ENCODE measurements around the gene DSN1. TPM values are rescaled to one million over a fixed set of nuclear protein-coding genes. Genes with fewer than 3 reads are reported as not detected.

The DSN1 gene
- total RNA-seq, 1 donor from 2014 or later = 3.7 TPM

DNA sequence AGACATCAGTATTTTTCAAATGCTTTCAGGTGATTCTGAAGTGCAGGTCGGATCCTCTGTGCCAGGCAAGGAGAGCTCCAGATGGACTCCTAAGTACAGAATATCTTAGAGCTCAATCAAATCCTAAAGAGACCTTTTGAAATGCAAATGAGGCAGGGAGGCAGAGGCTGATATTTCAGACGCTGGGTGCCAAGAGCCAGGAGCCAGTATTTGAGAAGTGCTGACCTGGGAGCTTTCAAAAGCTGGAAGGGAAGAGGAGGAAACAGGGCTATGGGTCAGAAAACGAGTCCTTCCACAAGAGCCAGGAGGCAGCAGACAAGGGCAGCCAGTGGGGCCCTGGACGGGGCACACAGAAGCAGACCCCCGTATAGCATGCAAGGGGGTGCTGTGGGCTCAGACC, 46.1 kb upstream of the DSN1 start:
- DNase-seq (ENCODE audit: low read depth) (no peak), FAIRE-seq (no peak)
- H3K36me3 ChIP-seq (ENCODE audit: control insufficient read depth, insufficient read depth, low read length) = peaks cover 16% of the 10 kb centered on the region
- no peak overlapping the region for H3K4me3 ChIP-seq (ENCODE audit: low read depth, low read length)
- no peaks in the 10 kb centered on the region for H3K27me3 ChIP-seq (ENCODE audit: control insufficient read depth, insufficient read depth, low read length)
- TF ChIP-seq, protein P1, sequence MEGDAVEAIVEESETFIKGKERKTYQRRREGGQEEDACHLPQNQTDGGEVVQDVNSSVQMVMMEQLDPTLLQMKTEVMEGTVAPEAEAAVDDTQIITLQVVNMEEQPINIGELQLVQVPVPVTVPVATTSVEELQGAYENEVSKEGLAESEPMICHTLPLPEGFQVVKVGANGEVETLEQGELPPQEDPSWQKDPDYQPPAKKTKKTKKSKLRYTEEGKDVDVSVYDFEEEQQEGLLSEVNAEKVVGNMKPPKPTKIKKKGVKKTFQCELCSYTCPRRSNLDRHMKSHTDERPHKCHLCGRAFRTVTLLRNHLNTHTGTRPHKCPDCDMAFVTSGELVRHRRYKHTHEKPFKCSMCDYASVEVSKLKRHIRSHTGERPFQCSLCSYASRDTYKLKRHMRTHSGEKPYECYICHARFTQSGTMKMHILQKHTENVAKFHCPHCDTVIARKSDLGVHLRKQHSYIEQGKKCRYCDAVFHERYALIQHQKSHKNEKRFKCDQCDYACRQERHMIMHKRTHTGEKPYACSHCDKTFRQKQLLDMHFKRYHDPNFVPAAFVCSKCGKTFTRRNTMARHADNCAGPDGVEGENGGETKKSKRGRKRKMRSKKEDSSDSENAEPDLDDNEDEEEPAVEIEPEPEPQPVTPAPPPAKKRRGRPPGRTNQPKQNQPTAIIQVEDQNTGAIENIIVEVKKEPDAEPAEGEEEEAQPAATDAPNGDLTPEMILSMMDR (IDR thresholded peaks at IDR 0.05; ENCODE audit: insufficient read depth, low read length, severe bottlenecking) = no peak

DNA sequence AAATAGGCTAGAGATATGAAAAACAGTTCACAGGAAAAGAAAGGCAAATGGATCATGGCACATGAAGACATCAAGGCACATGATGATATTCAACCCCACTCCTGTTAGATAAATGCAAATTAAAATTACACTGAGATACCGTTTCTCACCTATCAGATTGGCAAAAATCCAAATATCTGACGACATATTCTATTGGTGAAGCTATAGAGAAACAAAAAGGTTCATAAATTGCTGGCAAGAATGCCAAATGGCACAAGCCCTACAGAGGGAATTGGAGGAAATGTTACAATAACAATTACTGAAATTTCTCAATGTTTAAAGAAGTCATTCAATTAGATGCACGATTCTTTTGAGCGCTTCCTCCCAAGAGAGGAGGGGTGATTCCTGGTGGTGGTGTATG, 45.3 kb upstream of the DSN1 start:
- peaks cover 16% of the 10 kb centered on the region for H3K36me3 ChIP-seq (ENCODE audit: control insufficient read depth, insufficient read depth, low read length)
- TF ChIP-seq, protein P1 (IDR thresholded peaks at IDR 0.05; ENCODE audit: insufficient read depth, low read length, severe bottlenecking) = no peak
- DNase-seq (ENCODE audit: low read depth) (no peak), FAIRE-seq (no peak)
- H3K4me3 ChIP-seq (ENCODE audit: low read depth, low read length) = no peak overlapping the region
- no peaks in the 10 kb centered on the region for H3K27me3 ChIP-seq (ENCODE audit: control insufficient read depth, insufficient read depth, low read length)

DNA sequence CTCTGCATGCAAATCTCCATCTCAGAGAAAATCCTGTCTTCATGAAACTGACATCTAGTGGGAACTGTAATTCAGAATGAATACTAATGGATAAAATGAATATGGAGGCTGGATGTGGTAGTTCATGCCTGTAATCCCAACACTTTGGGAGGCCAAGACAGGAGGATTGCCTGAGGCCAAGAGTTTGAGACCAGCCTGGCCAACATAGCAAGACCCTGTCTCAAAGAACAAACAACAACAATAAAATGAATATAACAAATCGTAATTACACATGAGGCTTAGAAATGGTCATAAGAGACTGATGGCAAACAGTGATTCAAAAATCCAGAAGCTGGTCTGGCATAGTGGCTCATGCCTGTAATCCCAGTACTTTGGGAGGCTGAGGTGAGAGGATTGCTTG, 44.6 kb upstream of the DSN1 start:
- H3K27me3 ChIP-seq (ENCODE audit: control insufficient read depth, insufficient read depth, low read length) = no peaks in the 10 kb centered on the region
- TF ChIP-seq, protein P1 (IDR thresholded peaks at IDR 0.05; ENCODE audit: insufficient read depth, low read length, severe bottlenecking) = no peak
- DNase-seq (ENCODE audit: low read depth) (no peak), FAIRE-seq (no peak)
- peaks cover 16% of the 10 kb centered on the region for H3K36me3 ChIP-seq (ENCODE audit: control insufficient read depth, insufficient read depth, low read length)
- H3K4me3 ChIP-seq (ENCODE audit: low read depth, low read length) = no peak overlapping the region

DNA sequence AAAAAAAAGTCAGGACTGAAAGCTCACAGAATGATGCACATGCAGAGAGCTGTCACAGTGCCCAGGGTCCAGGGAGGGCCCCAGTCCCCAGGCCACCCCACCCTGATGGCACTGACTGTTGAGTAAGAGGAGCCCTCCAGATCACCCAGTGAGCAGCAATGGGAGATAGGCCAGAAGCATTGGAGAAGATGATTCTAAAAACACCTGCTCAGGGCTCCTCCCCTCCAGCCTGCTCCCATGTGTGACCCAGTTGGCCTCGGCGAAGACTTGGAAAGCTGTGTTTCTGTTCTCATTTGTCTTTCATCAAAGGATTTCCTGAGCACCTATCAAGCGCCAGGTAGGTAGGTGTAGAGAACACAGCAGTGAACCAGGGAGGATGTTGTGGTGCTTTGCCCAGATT, 43.9 kb upstream of the DSN1 start:
- Histone ChIP-seq H3K27me3 (ENCODE audit: control insufficient read depth, insufficient read depth, low read length) (no peaks in the 10 kb centered on the region), H3K36me3 (ENCODE audit: control insufficient read depth, insufficient read depth, low read length) (peaks cover 17% of the 10 kb centered on the region), H3K4me3 (ENCODE audit: low read depth, low read length) (no peak overlapping the region)
- no peak for FAIRE-seq
- DNase-seq (ENCODE audit: low read depth) = no peak
- TF ChIP-seq, protein P1 (IDR thresholded peaks at IDR 0.05; ENCODE audit: insufficient read depth, low read length, severe bottlenecking) = no peak

DNA sequence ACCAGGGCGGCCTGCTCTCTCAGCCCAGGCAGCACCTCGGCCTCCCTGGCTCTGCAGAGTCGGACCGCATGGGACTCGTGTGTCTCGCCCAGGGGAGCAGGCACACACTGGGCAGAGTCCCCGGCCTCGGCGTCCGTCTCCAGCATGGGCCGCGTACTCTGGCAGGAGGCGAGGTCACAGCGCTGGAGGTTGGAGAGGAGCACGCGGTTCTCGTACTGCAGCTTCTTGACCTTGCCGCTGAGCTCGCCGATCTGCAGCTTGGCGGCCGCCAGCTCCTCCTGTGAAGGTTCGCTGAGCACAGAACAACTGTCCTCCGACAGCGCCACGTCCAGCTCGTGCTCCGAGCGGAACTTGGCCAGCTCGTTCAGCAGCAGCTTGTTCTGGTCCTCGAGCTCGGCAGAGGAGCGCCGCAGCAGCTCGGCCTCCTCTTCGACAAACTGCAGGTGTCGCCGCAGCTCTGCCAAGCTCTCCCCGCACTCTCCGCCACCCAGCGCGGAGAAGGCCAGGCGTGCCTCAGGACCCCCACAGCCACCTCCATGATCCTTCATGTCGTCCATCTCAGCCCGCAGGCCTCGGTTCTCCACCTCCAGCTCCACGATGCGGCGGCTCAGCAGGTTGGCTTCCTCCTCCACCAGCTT, 42.0 kb upstream of the DSN1 start:
- TF ChIP-seq, protein P1 (IDR thresholded peaks at IDR 0.05; ENCODE audit: insufficient read depth, low read length, severe bottlenecking) = no peak
- Histone ChIP-seq H3K36me3 (ENCODE audit: control insufficient read depth, insufficient read depth, low read length) (peaks cover 17% of the 10 kb centered on the region), H3K4me3 (ENCODE audit: low read depth, low read length) (no peak overlapping the region), H3K27me3 (ENCODE audit: control insufficient read depth, insufficient read depth, low read length) (no peaks in the 10 kb centered on the region)
- FAIRE-seq (no peak), DNase-seq (ENCODE audit: low read depth) (no peak)

All from bronchial epithelial cell (primary cell).